Measurements from ENCODE around the gene RTP2.

The RTP2 gene

DNA sequence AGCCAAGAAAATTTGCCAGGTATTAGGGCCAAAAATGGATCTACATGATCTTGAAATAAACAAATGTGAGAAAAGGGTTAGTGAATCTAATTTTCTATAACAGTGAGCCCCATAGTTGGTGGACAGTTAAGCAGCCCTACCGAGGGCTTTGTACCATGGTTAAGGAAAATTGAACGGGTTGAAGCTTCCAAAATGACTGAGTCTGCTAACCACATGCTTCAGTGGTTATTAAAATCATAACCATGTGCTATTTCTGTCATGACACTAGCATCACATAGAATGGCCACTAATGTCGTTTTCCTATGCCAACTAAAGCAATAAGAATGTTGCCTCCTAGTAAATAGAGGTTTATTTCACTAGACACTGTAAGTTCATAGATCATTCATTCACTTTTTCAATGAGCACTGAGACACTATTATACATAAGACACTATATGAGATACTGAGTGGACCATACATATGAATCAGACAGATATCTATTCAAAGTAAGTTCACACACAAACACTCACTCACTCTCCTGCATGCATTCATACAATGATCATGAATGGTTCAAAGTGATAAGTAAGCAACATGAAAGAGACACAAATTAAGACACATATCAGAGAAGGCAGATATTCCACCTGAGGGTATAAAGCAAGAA is 36.5 kb downstream of the RTP2 start:
- FAIRE-seq, result no peak

DNA sequence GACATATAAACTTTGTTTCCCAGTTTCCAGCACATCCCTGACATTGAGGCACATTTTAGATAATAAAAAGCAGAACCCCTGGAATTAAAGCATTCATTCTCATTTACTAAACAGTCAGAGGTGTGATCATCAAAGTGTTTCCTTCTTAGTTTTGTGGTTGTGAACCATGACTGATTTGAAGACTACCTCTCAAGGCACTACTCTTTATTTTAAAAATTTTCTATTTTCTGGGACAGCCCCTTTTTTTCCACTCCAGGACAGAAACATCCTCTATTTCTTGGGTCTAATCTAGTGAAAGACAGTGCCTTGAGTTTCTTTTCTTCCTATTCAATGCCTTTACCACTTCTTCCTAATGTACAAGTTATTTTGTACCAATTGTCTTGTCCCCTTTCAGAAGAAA is 37.3 kb downstream of the RTP2 start:
- FAIRE-seq, result no peak

DNA sequence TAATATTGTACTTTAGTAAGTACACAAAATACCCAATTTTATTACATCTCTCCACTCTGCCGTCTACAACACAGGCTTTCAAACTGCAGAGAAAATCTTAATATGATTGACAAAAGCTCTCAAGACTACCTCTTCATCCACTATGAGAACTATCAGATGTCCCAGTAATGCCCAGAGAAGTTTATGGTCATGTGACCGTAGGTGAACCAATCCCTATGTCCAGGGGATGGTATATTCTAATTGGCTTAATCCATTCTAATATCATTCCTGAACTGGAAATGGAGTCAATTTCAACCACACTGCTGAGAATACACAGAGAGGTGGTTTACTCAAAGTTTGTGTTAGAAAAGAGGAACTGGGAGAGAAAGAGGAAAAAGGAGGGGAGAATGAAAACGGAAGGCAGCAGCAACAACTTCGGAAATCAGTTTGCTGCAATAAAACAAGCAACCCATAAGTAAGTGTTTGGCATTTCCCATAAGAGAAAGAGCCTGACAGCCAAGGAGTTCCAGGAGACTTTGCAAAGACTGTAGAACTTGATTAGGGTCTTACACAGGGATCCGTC is 39.4 kb downstream of the RTP2 start:
- FAIRE-seq, result no peak

DNA sequence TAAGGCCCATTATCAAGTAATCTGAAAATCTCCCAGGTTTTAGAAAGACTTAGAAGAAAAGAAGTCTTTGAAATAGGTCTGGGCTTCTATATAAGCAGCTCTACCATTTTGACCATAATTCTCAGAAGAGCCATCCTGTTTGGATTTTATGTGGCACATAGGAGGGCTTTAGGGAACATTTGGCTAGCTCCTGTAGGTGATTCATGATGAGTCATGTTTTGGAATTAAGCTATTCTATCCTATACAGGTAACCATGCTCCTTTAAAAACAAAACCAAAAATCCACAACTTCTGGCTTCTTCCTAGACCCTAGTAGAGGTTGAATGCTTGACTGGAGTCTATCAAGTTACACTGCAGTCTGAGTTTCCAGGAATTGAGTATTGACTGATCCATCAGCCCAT is 41.1 kb downstream of the RTP2 start:
- FAIRE-seq, result no peak

DNA sequence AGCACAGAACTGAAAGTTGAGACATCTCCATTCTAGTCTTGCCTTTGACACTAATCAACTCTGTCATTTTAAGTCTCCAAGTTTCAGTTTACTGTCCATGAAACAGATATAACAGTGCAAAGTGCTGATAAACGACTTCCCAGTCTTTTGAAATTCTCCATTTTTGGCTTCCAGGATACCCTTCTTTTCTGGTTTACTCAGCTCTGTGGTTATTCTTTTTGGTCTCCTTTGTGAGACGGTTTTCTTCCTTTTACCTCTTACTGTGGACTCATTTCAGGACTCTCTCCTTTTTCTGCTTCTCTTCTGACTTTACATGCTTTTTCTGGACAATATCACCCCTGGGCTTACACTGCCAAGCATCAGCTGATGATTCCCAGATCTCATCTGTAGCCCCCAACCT is 51.1 kb downstream of the RTP2 start:
- no peak for FAIRE-seq

All from colon (tissue), 2 donors.